ENCODE results near the gene TCF7L2.

- no peak for TF ChIP-seq CTCF (IDR thresholded peaks at IDR 0.05)
- TF ChIP-seq SIN3A (IDR thresholded peaks at IDR 0.05; ENCODE audit: borderline replicate concordance, insufficient read depth, low read depth, low read length) = no peak
- no peak for TF ChIP-seq REST (IDR thresholded peaks at IDR 0.05; ENCODE audit: insufficient read depth in 1 of 2, low read depth in 2 of 2, low read length in 1 of 2)
- no peak for TF ChIP-seq POLR2AphosphoS5 (IDR thresholded peaks at IDR 0.05; ENCODE audit: low read depth, low read length)
- TF ChIP-seq TCF7L2 (IDR thresholded peaks at IDR 0.05; ENCODE audit: low read depth, low read length) = no peak
Measured at GRCh38 chr10:113067501-113067900, 117.5 kb downstream of the TCF7L2 start.
